Measurements from ENCODE around the gene WDR88.
"Not testable (repeated sequence)": the region's sequence is repeated elsewhere in the genome, so short reads cannot be mapped to it uniquely, and the experiment has no call there.

Gene WDR88

GRCh38 chr19:33171916-33172359 lies 40.0 kb downstream of the WDR88 start:
- no peak for DNase-seq (ENCODE audit: low spot score)

DNA sequence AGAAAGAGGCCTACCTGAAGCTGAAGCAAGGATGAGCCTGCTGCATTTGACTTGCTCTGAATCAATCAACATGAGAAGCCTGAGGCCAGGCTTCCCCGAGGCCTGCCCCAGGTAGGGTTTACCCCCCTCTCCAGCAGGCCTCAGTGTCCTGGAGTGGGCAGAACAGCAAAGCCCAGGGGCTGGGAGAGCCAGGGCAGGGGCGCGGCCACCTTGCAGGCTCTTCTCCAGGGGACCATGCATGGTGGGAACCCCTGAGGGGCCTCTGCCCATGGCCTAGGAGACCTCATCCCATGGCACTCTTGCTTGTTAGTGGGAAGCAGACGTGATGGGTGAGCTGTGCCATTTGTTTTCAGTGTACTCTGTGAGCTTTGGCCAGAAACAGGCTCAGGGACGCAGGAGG lies 42.3 kb downstream of the WDR88 start:
- no peak for DNase-seq (ENCODE audit: low spot score)

GRCh38 chr19:33175156-33175782 lies 43.4 kb downstream of the WDR88 start:
- no peak for DNase-seq (ENCODE audit: low spot score)

GRCh38 chr19:33175886-33176669 lies 44.2 kb downstream of the WDR88 start:
- peak; percentile 45 for DNase-seq (ENCODE audit: low spot score)

DNA sequence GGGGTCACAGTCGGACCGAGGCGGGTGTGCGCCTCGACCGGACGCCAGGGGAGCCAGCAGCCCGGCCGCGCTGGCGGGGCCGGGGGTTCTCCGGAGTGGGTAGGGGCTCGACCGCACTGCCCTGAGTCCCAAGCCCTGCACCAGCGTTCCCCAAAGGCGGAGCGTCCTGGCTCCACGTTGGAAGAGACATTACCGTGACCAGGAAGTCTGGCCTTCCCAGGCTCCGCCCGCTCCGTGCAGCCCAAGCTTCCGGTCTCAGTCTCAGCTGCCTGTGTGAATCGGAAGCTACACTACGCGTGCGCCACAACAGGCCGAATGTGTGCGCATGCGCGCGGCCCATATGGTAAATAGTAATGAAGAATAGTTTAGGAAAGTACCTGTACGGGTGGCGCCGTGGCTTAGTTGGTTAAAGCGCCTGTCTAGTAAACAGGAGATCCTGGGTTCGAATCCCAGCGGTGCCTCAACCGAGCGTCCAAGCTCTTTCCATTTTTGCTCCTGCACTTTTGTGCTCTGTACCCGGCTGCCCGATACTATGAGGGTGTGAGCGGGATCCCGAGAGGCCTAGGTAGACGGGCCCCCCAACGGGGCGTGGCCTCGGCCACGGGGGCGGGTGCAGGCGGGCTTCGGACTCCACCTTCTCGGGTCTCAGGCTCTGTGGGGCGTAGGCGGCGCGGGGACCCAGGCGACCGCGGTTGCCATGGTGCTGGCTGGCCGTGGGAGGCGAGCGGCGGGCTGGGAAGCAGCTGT lies 44.9 kb downstream of the WDR88 start:
- peak; percentile 98 for DNase-seq (ENCODE audit: low spot score)

GRCh38 chr19:33177417-33177979 lies 45.6 kb downstream of the WDR88 start:
- peak; percentile 69 for DNase-seq (ENCODE audit: low spot score)

DNA sequence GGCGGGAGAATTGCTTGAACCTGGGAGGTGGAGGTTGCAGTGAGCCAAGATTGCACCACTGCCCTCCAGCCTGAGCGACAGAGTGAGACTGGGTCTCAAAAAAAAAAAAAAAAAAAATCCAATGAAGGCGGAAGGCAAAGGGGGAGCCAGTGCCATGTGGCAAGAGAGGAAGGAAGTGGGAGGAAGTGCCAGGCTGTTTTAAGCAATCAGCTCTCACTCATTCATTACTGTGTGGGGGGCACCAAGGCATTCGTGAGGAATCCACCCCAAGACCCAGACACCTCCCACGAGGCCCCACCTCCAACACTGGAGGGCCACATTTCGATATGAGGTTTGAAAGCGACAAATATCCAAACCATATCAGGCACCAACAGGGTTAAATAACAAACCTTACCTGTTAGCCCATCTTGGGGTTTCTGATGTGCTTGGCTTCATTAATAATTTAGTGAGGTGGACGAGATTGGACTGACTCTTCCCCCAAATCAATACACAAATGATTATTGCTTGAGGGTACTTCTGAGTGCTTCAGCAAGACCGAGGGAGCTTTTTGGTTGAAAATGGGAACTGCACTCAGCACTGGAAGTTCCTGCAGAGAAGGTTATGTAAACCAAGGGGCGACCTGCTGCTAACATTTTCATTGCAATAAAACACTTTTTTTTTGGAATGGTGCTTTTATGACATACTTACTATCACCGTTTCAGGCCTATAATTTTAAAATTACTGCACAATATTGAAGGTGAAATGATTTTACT lies 54.7 kb downstream of the WDR88 start:
- DNase-seq (ENCODE audit: low spot score) = no peak

DNA sequence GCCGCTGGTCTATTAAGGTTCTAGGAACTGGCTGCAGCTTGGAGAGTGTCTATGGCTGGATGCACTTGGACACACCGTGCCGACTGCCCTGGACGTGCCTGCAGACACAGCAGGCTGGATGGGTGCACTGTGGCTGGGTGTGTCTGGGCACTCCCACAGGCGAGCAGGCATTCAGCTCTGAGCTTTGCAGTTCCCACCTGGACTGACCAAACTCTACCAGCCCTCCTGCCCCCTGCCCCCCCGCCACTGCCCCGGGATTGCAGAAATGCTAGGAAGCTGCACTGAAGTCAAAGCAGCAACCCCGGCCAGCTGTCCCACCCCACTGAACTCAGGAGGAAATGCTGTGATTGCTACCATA lies 55.2 kb downstream of the WDR88 start:
- DNase-seq (ENCODE audit: low spot score) = no peak

DNA sequence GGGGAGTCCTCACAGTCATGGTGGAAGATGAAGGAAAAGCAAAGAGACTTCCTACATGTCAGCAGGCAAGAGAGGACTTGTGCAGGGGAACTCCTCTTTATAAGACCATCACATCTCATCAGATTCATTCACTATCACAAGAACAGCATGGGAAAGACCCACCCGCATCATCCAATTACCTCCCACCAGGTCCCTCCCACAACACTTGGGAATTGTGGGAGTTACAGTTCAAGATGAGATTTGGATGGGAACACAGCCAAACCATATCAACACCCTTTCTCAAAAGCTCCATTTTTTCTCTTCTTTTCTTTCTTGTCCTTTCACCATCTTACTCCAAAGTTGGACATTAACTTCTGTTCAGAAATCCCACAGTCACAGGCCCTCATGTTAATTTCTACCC lies 57.5 kb downstream of the WDR88 start:
- no peak for DNase-seq (ENCODE audit: low spot score)

- not testable (repeated sequence) for DNase-seq (ENCODE audit: low spot score)
Observed at GRCh38 chr19:33191092-33191491, 59.2 kb downstream of the WDR88 start.

DNA sequence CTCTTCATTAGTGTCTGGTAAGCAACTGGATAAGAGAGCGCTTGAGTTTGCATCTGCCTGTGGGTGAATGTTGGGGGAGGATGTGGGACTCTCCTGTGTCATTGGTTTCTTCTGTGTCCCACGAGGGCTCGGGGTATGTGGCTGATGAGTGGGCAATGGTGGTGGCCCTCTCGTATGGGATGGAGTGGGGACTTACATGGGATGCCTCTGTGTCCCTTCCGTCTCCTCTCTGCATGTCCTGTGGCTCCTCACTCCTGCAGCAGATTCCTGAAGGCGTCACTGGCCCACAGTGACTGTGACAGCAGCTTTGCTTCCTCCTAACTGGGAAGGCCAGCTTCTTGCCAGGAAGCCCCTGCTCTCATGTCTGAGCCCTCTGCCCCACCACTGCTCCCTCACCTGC lies 59.6 kb downstream of the WDR88 start:
- peak; percentile 5 for DNase-seq (ENCODE audit: low spot score)

GRCh38 chr19:33192010-33192409 lies 60.1 kb downstream of the WDR88 start:
- DNase-seq (ENCODE audit: low spot score) = peak; percentile 1

DNA sequence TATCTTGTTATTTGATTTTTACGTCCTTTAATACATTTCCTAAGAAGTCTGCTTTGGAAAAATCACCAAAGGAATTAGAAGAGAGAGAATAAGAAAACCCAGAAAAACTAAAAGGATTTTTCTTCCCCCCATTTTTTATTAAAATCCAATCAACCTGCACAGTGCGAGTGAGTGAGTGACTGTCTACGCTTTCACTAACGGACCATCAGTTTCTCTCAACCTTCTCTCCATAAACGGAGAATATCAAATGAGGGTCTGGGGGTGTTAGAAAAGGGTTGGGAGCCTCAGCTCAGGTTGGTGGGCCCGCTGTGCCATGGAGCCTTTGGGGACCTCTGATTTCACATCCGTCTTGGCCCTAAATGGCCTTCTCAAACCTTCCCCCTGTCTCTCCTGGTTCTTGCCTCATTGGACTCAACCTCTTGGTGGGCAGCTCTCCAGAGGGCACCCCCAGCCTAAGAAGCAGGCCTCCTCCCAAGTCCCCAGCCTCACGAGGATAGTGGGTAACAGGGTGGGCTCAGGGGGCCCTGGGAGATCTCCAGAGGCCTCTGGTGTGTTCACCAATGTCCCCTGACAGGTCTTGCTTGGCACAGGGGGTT lies 61.5 kb downstream of the WDR88 start:
- DNase-seq (ENCODE audit: low spot score) = no peak

DNA sequence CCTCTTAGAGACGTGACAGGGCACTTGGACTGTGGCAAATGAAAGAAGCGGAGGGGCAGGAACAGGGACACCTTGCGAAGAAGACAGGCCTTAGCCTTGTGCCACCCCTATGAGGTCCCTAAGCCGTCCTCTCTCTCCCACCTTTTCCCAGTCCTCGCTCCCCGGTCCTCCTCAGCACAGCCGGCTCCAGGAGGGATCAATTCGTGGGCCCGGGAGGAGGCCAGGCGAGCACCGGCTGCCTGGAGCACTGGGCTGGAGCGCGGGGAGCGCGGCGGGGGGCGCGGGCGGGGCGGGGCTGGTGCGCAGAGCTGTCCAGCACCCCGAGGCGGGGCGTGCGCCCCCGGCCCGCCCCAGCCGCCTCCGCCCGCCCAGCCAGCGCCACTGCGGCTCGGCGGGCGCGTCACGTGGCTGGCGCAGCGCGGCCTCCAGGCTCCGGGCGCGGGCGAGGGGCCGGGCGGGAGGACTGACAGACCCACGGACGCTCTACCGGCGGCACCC lies 62.0 kb downstream of the WDR88 start, which contains the start of gene LRP3:
Gene LRP3 (plus strand): TSS at position 466 of the 498 bp plus-strand sequence. CDS start 456 bp downstream, outside the sequence.
- peak; percentile 69 for DNase-seq (ENCODE audit: low spot score)

DNA sequence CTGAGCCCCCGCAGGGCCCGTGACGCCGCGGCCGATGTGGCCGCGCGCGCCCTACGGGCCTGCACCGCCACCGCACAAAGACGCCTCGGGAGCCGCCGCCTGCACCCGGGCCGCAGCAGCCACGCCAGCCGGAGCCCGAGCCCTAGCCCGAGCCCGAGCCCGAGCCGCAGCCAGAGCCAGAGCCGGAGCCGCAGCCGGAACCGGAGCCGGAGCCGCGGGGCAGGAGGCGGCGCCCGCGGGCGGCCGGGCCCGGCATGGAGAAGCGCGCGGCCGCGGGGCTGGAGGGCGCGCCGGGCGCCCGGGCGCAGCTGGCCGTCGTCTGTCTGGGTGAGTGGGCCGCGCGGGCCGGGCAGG lies 62.6 kb downstream of the WDR88 start:
- DNase-seq (ENCODE audit: low spot score) = peak; percentile 57

DNA sequence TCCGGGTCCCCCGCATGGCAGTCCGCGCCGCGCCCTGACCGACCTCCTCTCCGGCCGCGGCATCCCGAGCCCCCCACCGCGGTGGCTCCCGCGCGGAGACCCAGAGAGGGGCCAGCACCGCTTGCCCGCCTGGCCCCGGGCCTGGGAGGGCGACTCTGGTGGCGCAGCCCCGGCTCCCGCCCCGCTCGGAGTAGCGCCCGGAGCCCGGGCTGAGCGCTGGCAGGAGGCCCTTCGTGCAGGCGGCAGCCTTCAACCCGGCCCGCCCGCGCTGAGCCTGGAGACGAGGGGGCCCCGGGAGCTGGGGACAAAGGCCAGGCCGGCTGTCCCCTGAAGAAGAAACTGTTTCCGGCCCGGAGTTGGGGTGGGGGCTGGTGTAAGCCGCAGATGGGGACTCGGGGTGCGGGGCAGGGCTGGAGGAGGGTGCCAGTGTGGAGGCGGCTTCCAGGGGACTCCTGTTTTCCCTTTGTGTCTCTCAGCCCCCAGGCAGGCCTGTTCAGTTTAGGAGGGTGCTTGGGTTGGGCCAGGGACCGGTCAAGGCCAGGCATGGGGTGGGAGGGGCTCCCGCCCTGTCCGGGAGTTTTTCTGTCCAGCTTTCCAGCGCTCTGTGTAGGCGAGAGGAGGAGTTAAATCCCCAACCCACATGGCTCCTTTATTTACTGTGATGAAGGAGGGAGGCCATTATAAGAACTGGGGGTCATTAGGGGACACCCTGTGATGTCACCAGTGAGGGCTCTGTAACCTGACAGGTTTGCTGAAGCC lies 63.2 kb downstream of the WDR88 start:
- peak; percentile 82 for DNase-seq (ENCODE audit: low spot score)

- no peak for DNase-seq (ENCODE audit: low spot score)
Observed at GRCh38 chr19:33195645-33196347, 63.9 kb downstream of the WDR88 start.

DNA sequence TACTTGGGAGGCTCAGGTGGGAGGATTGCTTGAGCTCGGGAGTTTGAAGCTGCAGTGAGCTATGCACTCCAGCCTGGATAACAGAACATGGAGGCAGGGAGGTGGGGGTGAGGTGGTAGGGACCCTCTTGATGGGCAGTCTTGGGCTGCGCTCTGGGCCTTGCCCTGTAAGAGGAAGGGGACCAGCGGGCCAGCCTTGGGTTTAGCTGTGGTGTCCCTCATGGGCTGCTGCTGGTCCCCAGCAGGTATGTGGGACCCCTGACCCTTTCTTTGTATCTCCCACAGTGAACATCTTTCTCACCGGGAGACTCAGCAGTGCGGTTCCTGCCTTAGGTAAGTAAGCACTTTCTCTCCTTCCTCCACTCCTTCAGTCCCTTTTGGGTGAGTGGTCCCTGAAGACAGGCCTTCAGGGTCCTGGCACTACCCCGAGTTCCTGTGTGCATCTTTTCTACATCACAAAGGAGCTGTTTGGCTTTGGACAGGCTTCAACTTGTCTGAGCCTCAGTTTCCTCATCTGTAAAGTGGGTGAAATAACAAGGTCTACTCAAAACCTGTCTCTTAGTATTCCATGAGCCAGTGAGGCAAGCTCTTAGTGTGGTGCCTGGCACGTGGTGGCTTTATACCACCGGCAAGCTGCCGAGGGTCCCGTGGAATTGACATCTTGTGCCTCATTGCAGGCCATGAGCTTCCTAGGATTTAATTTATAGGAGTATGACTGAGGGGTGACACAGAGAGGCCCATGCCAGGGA lies 64.7 kb downstream of the WDR88 start:
- DNase-seq (ENCODE audit: low spot score) = no peak

- no peak for DNase-seq (ENCODE audit: low spot score)
Observed at GRCh38 chr19:33197591-33198000, 65.7 kb downstream of the WDR88 start.
